Tibial nerve (tissue), 4 donors: Measurements from ENCODE around the gene ZNF318.
"Not testable (repeated sequence)": the region's sequence is repeated elsewhere in the genome, so short reads cannot be mapped to it uniquely, and the experiment has no call there.

ENCODE experiments used
- EP300 ChIP-seq, 2 donors: sonication (generic); formaldehyde crosslinking; IDR thresholded peaks; one replicate each; pipeline ENCODE4 v1.6.1; 2017; ENCODE audit warnings: antibody characterized with exemption in 2 of 2, mild to moderate bottlenecking in 1 of 2
- POLR2A ChIP-seq, 2 donors: fragments of 450-650 bp; IDR thresholded peaks; one replicate each; pipeline ENCODE4 v1.6.1; 2017; ENCODE audit warnings: antibody characterized with exemption in 2 of 2, mild to moderate bottlenecking in 2 of 2, moderate library complexity in 2 of 2
- TF ChIP-seq, protein P1 (sequence below), 5 experiments: fragments of 200-600 bp in 3 of 5; fragments of 450-650 bp in 2 of 5; sonication (generic) in 3 of 5; IDR thresholded peaks; one replicate each; pipeline ENCODE4 v1.5.1; 2016 to 2019; ENCODE audit warnings: antibody characterized with exemption in 5 of 5, mild to moderate bottlenecking in 3 of 5, moderate library complexity in 2 of 5

DNA sequence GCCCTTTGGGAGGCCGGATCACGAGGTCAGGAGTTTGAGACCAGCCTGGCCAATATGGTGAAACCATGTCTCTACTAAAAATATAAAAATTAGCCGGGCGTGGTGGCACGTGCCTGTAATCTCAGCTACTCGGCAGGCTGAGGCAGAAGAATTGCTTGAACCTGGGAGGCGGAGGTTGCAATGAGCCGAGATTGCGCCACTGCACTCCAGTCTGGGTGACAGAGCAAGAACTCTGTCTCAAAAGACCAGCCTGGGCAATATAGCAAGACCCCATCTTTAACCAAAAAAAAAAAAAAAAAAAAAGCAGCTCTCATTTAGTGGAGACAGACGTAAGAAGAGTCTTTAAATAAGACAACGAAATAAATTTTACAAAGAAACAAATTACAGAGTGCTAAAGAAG is 23.2 kb downstream of the ZNF318 start:
- TF ChIP-seq, protein P1, sequence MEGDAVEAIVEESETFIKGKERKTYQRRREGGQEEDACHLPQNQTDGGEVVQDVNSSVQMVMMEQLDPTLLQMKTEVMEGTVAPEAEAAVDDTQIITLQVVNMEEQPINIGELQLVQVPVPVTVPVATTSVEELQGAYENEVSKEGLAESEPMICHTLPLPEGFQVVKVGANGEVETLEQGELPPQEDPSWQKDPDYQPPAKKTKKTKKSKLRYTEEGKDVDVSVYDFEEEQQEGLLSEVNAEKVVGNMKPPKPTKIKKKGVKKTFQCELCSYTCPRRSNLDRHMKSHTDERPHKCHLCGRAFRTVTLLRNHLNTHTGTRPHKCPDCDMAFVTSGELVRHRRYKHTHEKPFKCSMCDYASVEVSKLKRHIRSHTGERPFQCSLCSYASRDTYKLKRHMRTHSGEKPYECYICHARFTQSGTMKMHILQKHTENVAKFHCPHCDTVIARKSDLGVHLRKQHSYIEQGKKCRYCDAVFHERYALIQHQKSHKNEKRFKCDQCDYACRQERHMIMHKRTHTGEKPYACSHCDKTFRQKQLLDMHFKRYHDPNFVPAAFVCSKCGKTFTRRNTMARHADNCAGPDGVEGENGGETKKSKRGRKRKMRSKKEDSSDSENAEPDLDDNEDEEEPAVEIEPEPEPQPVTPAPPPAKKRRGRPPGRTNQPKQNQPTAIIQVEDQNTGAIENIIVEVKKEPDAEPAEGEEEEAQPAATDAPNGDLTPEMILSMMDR (IDR thresholded peaks at IDR 0.05): not testable (repeated sequence)
- TF ChIP-seq POLR2A, EP300 (IDR thresholded peaks at IDR 0.05): not testable (repeated sequence)
